Epithelial cell of prostate (primary cell): ENCODE data around the gene SLC9A9.

Experiments used
- DNase-seq: peaks from one replicate; pipeline ENCODE4 v3.0.0-alpha.2; 2011; ENCODE audit warnings: low read depth, low spot score
- H3K27ac ChIP-seq: fragments of 450-650 bp; 2 replicates; pipeline ENCODE4 v1.5.1; 2017; ENCODE audit warnings: mild to moderate bottlenecking

The SLC9A9 gene

DNA sequence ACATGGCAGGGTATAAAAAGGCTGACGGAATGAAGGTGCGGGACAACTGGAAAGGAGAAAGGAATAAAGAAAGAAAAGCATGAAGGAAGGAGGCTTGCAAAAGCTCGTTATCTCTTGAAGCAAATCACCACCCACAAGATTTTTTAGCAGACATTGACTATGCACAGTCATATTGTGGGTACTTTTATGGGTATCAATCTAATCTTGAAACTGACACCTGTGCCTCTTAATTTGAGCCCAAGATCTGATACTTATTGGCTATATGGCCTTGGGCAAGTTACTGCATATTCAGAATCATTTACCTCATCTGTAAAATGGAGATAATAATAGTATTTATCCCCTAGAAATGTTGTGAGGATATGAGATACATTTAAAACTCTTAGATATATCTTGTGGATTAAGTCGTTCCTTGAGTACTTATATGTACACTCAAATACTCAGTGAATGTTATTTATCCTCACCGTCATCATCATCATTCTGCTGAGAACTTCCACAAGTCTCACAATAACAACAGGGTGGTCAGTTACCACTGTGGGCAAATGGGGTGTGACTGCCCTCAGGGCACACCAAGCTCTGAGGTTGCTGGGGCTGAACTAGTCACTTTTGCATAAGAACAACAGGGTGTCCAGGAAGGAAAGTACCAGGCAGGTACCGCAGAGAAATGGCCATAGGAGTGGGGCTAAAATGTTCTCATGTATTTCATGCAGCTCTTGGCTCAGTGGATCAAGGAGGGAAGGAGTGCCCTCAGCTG lies 266.1 kb downstream of the SLC9A9 start:
- no peak for DNase-seq
- no peak overlapping the region for H3K27ac ChIP-seq

DNA sequence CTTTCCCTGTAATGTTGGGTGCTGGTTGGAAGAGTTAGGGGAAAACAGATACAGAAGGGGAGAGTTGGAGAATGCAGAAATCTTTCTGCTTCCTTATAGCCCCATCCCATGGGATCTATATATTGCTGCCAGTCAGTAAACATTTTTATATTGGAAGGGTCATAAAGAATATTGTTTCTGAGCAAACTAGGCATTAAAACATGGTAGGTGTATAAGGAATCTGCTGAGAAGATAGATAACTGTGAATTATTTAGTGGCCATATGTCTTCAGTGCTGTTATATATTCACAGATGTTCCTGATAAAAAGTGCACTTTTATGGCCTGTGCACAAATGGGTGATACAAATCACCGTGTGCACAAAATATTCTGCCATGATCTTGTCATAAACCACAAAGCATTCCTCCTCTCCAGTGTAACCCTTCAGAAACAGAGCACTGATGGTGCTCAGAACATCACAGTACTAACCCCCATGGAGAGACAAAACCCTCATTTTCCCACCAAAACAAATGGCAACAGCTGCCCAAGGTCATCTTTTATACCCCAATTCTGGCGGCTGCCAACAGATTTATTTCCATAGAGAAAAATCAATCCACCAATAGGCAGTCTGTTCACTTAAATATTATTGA lies 269.3 kb downstream of the SLC9A9 start:
- no peak overlapping the region for H3K27ac ChIP-seq
- no peak for DNase-seq

GRCh38 chr3:143576568-143577270 lies 271.5 kb downstream of the SLC9A9 start:
- no peak for DNase-seq
- H3K27ac ChIP-seq, result no peak overlapping the region

DNA sequence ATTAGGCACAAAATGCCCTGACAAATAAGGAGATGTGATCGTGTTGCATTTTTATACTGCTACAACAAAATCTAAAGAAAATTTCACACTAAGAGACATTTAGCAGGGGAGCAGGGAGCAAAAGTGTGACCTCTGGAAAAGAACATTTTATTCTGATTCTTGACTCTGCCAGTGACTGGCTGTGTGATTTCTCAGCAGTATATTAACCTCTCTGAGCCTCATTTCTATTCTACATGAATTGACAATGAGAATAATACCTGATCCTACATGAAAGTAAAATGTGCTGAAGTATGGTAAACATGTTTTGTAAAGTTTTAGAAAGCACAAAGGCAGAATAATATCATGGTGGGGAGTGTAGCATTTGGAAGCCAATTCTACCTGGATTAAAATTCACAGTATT lies 273.3 kb downstream of the SLC9A9 start:
- no peak for DNase-seq
- no peak overlapping the region for H3K27ac ChIP-seq

- no peak overlapping the region for H3K27ac ChIP-seq
- DNase-seq, result no peak
These were observed 274.5 kb downstream of the SLC9A9 start for GRCh38 chr3:143573610-143574303.

- no peak for DNase-seq
- H3K27ac ChIP-seq, result no peak overlapping the region
These were observed 276.7 kb downstream of the SLC9A9 start for GRCh38 chr3:143571548-143571947.

- no peak overlapping the region for H3K27ac ChIP-seq
- no peak for DNase-seq
These were observed 280.4 kb downstream of the SLC9A9 start for GRCh38 chr3:143567823-143568222.

- DNase-seq, result no peak
These were observed 282.3 kb downstream of the SLC9A9 start for GRCh38 chr3:143565951-143566350.

GRCh38 chr3:143563786-143564185 lies 284.5 kb downstream of the SLC9A9 start:
- no peak overlapping the region for H3K27ac ChIP-seq
- DNase-seq, result no peak

More at GRCh38 chr3:143565951-143566350, 282.3 kb downstream of the SLC9A9 start:
- H3K27ac ChIP-seq, result no peak overlapping the region

DNA sequence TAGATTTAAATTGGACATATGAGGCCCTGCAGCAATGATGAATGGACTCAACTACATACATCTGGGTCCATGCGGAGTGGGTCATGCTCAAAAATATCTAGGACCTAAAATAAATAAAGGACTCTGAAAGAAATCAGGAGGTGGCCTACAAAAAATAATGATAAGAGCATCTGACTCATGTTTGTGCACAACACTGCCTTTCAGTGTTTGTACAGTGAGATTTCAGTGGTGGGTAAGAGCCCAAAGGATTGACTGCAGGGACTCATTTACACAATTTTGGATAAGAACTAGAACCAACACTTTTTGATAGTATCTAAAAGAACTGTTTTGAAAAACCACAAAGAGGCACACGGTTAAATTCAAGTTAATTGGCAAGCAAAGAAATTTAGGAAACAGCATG lies 285.5 kb downstream of the SLC9A9 start:
- H3K27ac ChIP-seq, result no peak overlapping the region
- no peak for DNase-seq

DNA sequence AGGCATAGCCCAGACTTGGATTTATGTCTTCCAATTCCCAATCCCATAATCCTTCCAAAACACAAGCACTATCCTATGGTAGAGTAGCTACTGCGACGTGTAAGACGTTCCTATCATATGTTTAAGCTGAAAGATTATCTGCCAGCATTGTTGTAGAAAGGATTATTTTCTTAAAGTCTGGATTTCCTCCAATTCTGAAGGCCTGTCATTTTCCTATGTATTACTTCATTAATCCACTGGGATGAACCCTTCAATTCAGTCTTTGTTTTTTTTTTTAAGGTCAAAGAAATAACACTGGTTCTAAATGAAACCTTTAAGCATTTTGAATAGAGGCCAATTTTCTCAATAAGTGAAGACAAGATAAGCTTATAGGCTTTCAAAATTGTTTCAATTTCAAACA lies 289.0 kb downstream of the SLC9A9 start:
- H3K27ac ChIP-seq, result no peak overlapping the region
- DNase-seq, result no peak

GRCh38 chr3:143552851-143553250 lies 295.4 kb downstream of the SLC9A9 start:
- DNase-seq, result no peak
- no peak overlapping the region for H3K27ac ChIP-seq

DNA sequence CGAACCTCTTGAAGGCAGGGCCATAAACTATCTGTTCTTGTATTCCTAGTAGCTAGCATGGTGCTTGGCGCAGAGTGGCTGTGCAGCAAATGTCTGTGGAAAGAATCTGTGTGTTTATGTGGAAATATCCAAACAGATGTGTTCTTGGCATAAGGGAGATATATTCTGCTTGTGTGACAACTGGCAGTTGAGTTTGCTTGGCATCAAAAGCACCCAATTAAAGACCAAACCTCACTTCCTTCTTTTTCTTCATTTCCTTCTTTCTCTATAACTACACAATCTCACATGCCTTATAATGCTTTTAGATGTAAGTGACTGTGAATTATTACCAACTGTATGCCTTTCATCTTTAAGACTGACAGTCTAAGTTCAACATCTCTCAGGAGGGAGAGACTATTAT lies 296.5 kb downstream of the SLC9A9 start:
- H3K27ac ChIP-seq, result no peak overlapping the region
- DNase-seq, result no peak

GRCh38 chr3:143548861-143549497 lies 299.3 kb downstream of the SLC9A9 start:
- DNase-seq, result no peak
- H3K27ac ChIP-seq, result no peak overlapping the region

GRCh38 chr3:143548393-143548792 lies 299.9 kb downstream of the SLC9A9 start:
- no peak for DNase-seq
- no peak overlapping the region for H3K27ac ChIP-seq

DNA sequence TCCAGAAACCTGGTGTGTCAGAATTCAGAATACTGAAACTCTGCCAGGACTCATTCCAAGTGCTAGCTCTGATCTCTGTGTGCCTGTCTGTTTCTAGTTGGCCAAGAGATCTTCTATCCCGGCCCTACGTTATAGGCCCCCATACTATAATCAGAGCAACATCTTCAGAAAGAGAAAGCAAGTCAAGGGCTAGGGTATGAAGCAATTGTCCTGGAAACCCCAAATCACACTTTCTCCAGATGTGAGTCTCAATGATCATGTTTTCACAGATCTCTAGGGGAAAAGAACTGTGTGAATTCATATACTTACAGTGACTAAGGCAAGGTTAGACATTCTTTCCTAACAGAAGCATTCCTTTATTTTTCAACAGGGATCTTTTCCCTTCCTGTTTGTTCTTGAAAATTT lies 309.7 kb downstream of the SLC9A9 start:
- peak overlapping the region; percentile 18 for H3K27ac ChIP-seq
- no peak for DNase-seq

DNA sequence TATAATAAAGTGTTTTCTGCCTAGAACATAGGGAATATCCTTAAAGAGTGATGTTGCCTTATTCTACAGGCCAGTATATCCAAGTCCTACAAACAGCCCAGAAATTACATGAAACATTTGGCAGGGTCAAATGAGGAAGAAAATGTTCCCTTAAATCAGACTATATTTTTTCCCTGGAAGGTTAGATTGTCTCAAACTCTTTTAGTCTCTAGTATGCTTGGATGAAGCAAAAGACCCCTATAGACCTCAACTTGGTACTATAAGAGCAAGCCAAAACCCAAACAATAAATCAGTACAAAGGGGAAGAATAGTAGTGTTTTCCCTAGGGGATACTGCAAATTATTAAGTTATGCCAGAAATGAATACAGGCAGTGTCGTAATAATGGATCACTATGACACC lies 310.2 kb downstream of the SLC9A9 start:
- H3K27ac ChIP-seq, result peak overlapping the region; percentile 18
- DNase-seq, result no peak

- peak; percentile 6 for DNase-seq
- H3K27ac ChIP-seq, result no peak overlapping the region
These were observed 311.3 kb downstream of the SLC9A9 start for GRCh38 chr3:143536817-143537535.

DNA sequence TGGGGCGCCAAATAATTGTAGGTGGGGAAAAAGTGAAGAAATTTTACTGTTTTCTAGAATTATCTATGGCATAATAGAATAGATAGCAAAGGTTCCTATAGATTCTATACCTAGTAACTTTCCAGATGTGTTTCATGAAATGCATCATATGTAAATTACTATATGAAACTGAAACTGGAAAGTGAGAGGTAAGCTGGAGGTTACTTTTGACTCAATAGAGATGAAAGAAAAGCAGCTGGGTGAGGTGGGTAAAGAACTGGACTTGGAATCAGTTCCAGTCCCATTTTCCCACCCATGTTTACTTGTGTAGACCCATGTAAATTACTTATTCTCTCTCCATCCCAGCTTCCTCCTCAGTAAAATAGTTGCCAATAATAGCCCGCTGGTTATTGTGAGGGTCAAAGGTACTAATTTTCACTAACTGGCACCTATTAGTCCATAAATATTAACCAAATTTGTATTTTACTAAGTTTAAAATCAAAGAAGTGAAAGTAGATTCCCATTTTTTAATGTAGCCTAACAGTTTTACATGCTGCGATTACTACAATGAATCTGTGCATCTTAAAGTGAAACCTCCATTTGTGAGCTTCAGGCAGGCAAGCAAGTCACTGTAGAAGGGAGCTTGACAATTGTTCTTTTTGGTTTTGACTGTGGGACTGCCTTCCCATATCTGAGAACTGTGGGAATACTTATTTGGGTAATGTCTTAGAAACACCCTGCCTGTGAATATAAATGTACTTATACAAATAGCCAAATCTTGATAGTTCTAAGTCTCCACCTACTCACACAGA lies 312.1 kb downstream of the SLC9A9 start:
- no peak overlapping the region for H3K27ac ChIP-seq
- no peak for DNase-seq
